HEK293 (cell line): ENCODE measurements around the gene CA10.

Experiments
- CTCF ChIA-PET: fragments of 350-600 bp; formaldehyde crosslinking; extraction: SDS; loops from one replicate; lab custom pipeline; 2021; ENCODE audit warnings: antibody characterized with exemption; lab: Yijun Ruan, JAX
- POLR2A ChIA-PET: fragments of 300-600 bp; formaldehyde crosslinking; extraction: SDS; loops from one replicate; lab custom pipeline; 2020; ENCODE audit warnings: antibody characterized with exemption, inconsistent platforms; lab: Yijun Ruan, JAX
- H3K27ac ChIP-seq: fragments of 200-500 bp; sonication (Bioruptor generic); 2 replicates; pipeline ENCODE4 v1.5.1; 2014; ENCODE audit warnings: low read depth, low read length, control low read depth, inconsistent platforms; ENCODE audit errors: extremely low read depth
- H3K36me3 ChIP-seq, 2 experiments: fragments of 200-500 bp in 1 of 2; sonication (Bioruptor generic) in 1 of 2; 1 replicate in 1 of 2; 2 replicates in 1 of 2; pipeline ENCODE4 v1.5.1; 2014 to 2017; ENCODE audit warnings: inconsistent platforms in 2 of 2, low read length in 2 of 2; ENCODE audit not compliant: control insufficient read depth in 2 of 2, insufficient read depth in 1 of 2
- H3K4me1 ChIP-seq: fragments of 200-500 bp; sonication (Bioruptor generic); 2 replicates; pipeline ENCODE4 v1.5.1; 2014; ENCODE audit warnings: mild to moderate bottlenecking, low read length, inconsistent platforms; ENCODE audit not compliant: control insufficient read depth, insufficient read depth
- H3K4me3 ChIP-seq: 2 replicates; pipeline ENCODE4 v1.5.1; 2011; ENCODE audit warnings: low read depth, mild to moderate bottlenecking, control low read depth, low read length, moderate library complexity
- H3K9me3 ChIP-seq: fragments of 200-500 bp; sonication (Bioruptor generic); 2 replicates; pipeline ENCODE4 v1.5.1; 2014; ENCODE audit warnings: low read depth, low read length, inconsistent platforms; ENCODE audit not compliant: control insufficient read depth, insufficient read depth
- FEZF1 ChIP-seq: fragments of 450-650 bp; formaldehyde crosslinking; IDR thresholded peaks from 2 replicates; pipeline ENCODE4 v1.5.1; 2016; ENCODE audit warnings: missing biosample characterization, missing genetic modification characterization
- KLF7 ChIP-seq: fragments of 450-650 bp; formaldehyde crosslinking; IDR thresholded peaks from 2 replicates; pipeline ENCODE4 v1.5.1; 2016; ENCODE audit warnings: missing biosample characterization, missing genetic modification characterization, borderline replicate concordance
- REPIN1 ChIP-seq: fragments of 450-650 bp; formaldehyde crosslinking; IDR thresholded peaks from 2 replicates; pipeline ENCODE4 v1.5.1; 2017; ENCODE audit warnings: missing biosample characterization, missing genetic modification characterization, low read depth
- SP3 ChIP-seq: fragments of 450-650 bp; formaldehyde crosslinking; IDR thresholded peaks from 2 replicates; pipeline ENCODE4 v1.5.1; 2016; ENCODE audit warnings: missing biosample characterization, missing genetic modification characterization
- SP7 ChIP-seq: fragments of 450-650 bp; formaldehyde crosslinking; IDR thresholded peaks from 2 replicates; pipeline ENCODE4 v1.5.1; 2016; ENCODE audit warnings: missing biosample characterization, missing genetic modification characterization
- ZNF169 ChIP-seq: fragments of 450-650 bp; formaldehyde crosslinking; IDR thresholded peaks from 2 replicates; pipeline ENCODE4 v1.5.1; 2016; ENCODE audit warnings: missing biosample characterization, missing genetic modification characterization
- ZNF19 ChIP-seq: fragments of 450-650 bp; formaldehyde crosslinking; IDR thresholded peaks from 2 replicates; pipeline ENCODE4; 2016; ENCODE audit warnings: missing biosample characterization, missing genetic modification characterization, low read depth
- ZNF404 ChIP-seq: fragments of 450-650 bp; formaldehyde crosslinking; IDR thresholded peaks from 2 replicates; pipeline ENCODE4 v1.5.1; 2017; ENCODE audit warnings: missing biosample characterization, missing genetic modification characterization
- ZNF416 ChIP-seq: fragments of 450-650 bp; formaldehyde crosslinking; IDR thresholded peaks from 2 replicates; pipeline ENCODE4 v1.5.1; 2016; ENCODE audit warnings: missing biosample characterization, missing genetic modification characterization
- ZNF426 ChIP-seq: fragments of 450-650 bp; formaldehyde crosslinking; IDR thresholded peaks from 2 replicates; pipeline ENCODE4 v1.5.1; 2017; ENCODE audit warnings: missing biosample characterization, missing genetic modification characterization, mild to moderate bottlenecking, inconsistent platforms, moderate library complexity
- ZNF530 ChIP-seq: fragments of 450-650 bp; formaldehyde crosslinking; IDR thresholded peaks from 2 replicates; pipeline ENCODE4 v1.5.1; 2016; ENCODE audit warnings: low read depth, missing biosample characterization, missing genetic modification characterization
- ZNF558 ChIP-seq: fragments of 450-650 bp; formaldehyde crosslinking; IDR thresholded peaks from 2 replicates; pipeline ENCODE4 v1.5.1; 2016; ENCODE audit warnings: missing biosample characterization, missing genetic modification characterization
- ZNF560 ChIP-seq: fragments of 450-650 bp; formaldehyde crosslinking; IDR thresholded peaks from 2 replicates; pipeline ENCODE4 v1.5.1; 2017; ENCODE audit warnings: missing biosample characterization, missing genetic modification characterization, borderline replicate concordance
- TF ChIP-seq, protein P1 (sequence below): fragments of 450-650 bp; IDR thresholded peaks from 2 replicates; pipeline ENCODE4 v1.5.1; 2018; ENCODE audit warnings: missing biosample characterization, missing genetic modification characterization
- TF ChIP-seq, protein P2 (sequence below): fragments of 450-650 bp; formaldehyde crosslinking; IDR thresholded peaks from 2 replicates; pipeline ENCODE4 v1.5.1; 2016; ENCODE audit warnings: missing biosample characterization, missing genetic modification characterization
- TF ChIP-seq, protein P3 (sequence below): fragments of 450-650 bp; formaldehyde crosslinking; conservative IDR thresholded peaks from 2 replicates; pipeline ENCODE4 v1.5.1; 2016; ENCODE audit warnings: low read depth, missing biosample characterization, missing genetic modification characterization
- TF ChIP-seq, protein P4 (sequence below): fragments of 450-650 bp; formaldehyde crosslinking; IDR thresholded peaks from 2 replicates; pipeline ENCODE4; 2016; ENCODE audit warnings: missing biosample characterization, missing genetic modification characterization
- TF ChIP-seq, protein P5 (sequence below): fragments of 450-650 bp; formaldehyde crosslinking; IDR thresholded peaks from 2 replicates; pipeline ENCODE4 v1.5.1; 2016; ENCODE audit warnings: missing biosample characterization, missing genetic modification characterization
- TF ChIP-seq, protein P6 (sequence below): fragments of 450-650 bp; formaldehyde crosslinking; IDR thresholded peaks from 2 replicates; pipeline ENCODE4 v1.5.1; 2017; ENCODE audit warnings: missing biosample characterization, mild to moderate bottlenecking, missing genetic modification characterization, moderate library complexity

Gene CA10

DNA sequence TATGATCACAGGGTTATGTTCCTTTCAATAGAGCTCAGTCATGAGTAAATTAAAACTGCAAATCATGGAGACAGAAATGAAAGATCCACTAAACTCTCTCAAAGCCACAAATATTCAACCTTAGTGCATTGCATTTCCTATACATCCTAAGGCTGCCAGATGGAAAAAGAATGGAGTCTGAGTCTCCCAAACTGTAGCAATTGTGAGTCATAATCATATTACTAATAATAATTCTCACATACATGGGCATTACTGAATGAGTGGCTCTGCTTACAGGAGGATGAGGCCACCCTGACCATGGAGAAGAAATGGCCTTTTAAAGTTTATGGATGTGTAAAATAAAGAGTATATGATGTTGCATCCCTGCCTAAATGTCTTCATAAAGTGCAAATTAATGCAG is 3.2 kb downstream of the CA10 start:
- CTCF ChIA-PET: no interaction called here
- H3K36me3 ChIP-seq: no peaks in the 10 kb centered on the region
- POLR2A ChIA-PET: no interaction called here

More for the DNA sequence above, 3.2 kb downstream of the CA10 start:
- Histone ChIP-seq H3K4me1 (no peaks in the 10 kb centered on the region), H3K9me3 (no peaks in the 10 kb centered on the region), H3K4me3 (no peak overlapping the region), H3K27ac (no peak overlapping the region)
- TF ChIP-seq FEZF1 (no peak), ZNF558 (no peak), ZNF416 (tag by site-specific recombination) (no peak), SP3 (tag by site-specific recombination) (no peak), ZNF169 (tag by site-specific recombination) (no peak), REPIN1 (no peak), ZNF426 (tag by site-specific recombination) (no peak), SP7 (tag by site-specific recombination) (no peak), ZNF530 (no peak), KLF7 (no peak), ZNF404 (no peak), ZNF560 (no peak), ZNF19 (tag by site-specific recombination) (no peak)
- TF ChIP-seq, protein P1, sequence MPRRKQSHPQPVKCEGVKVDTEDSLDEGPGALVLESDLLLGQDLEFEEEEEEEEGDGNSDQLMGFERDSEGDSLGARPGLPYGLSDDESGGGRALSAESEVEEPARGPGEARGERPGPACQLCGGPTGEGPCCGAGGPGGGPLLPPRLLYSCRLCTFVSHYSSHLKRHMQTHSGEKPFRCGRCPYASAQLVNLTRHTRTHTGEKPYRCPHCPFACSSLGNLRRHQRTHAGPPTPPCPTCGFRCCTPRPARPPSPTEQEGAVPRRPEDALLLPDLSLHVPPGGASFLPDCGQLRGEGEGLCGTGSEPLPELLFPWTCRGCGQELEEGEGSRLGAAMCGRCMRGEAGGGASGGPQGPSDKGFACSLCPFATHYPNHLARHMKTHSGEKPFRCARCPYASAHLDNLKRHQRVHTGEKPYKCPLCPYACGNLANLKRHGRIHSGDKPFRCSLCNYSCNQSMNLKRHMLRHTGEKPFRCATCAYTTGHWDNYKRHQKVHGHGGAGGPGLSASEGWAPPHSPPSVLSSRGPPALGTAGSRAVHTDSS (tag by site-specific recombination): no peak
- TF ChIP-seq, protein P2, sequence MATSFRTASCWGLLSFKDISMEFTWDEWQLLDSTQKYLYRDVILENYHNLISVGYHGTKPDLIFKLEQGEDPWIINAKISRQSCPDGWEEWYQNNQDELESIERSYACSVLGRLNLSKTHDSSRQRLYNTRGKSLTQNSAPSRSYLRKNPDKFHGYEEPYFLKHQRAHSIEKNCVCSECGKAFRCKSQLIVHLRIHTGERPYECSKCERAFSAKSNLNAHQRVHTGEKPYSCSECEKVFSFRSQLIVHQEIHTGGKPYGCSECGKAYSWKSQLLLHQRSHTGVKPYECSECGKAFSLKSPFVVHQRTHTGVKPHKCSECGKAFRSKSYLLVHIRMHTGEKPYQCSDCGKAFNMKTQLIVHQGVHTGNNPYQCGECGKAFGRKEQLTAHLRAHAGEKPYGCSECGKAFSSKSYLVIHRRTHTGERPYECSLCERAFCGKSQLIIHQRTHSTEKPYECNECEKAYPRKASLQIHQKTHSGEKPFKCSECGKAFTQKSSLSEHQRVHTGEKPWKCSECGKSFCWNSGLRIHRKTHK (tag by site-specific recombination): no peak
- TF ChIP-seq, protein P3, sequence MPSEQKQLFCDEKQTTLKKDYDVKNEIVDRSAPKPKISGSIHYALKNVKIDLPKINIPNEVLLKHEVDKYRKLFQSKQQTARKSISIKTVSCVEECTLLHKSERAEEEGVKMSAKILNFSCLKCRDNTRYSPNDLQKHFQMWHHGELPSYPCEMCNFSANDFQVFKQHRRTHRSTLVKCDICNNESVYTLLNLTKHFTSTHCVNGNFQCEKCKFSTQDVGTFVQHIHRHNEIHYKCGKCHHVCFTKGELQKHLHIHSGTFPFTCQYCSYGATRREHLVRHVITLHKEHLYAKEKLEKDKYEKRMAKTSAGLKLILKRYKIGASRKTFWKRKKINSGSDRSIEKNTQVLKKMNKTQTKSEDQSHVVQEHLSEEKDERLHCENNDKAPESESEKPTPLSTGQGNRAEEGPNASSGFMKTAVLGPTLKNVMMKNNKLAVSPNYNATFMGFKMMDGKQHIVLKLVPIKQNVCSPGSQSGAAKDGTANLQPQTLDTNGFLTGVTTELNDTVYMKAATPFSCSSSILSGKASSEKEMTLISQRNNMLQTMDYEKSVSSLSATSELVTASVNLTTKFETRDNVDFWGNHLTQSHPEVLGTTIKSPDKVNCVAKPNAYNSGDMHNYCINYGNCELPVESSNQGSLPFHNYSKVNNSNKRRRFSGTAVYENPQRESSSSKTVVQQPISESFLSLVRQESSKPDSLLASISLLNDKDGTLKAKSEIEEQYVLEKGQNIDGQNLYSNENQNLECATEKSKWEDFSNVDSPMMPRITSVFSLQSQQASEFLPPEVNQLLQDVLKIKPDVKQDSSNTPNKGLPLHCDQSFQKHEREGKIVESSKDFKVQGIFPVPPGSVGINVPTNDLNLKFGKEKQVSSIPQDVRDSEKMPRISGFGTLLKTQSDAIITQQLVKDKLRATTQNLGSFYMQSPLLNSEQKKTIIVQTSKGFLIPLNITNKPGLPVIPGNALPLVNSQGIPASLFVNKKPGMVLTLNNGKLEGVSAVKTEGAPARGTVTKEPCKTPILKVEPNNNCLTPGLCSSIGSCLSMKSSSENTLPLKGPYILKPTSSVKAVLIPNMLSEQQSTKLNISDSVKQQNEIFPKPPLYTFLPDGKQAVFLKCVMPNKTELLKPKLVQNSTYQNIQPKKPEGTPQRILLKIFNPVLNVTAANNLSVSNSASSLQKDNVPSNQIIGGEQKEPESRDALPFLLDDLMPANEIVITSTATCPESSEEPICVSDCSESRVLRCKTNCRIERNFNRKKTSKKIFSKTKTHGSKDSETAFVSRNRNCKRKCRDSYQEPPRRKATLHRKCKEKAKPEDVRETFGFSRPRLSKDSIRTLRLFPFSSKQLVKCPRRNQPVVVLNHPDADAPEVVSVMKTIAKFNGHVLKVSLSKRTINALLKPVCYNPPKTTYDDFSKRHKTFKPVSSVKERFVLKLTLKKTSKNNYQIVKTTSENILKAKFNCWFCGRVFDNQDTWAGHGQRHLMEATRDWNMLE: no peak
- TF ChIP-seq, protein P4, sequence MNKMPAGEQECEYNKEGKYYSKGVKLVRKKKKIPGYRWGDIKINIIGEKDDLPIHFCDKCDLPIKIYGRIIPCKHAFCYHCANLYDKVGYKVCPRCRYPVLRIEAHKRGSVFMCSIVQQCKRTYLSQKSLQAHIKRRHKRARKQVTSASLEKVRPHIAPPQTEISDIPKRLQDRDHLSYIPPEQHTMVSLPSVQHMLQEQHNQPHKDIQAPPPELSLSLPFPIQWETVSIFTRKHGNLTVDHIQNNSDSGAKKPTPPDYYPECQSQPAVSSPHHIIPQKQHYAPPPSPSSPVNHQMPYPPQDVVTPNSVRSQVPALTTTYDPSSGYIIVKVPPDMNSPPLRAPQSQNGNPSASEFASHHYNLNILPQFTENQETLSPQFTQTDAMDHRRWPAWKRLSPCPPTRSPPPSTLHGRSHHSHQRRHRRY (tag by site-specific recombination): no peak
- TF ChIP-seq, protein P5, sequence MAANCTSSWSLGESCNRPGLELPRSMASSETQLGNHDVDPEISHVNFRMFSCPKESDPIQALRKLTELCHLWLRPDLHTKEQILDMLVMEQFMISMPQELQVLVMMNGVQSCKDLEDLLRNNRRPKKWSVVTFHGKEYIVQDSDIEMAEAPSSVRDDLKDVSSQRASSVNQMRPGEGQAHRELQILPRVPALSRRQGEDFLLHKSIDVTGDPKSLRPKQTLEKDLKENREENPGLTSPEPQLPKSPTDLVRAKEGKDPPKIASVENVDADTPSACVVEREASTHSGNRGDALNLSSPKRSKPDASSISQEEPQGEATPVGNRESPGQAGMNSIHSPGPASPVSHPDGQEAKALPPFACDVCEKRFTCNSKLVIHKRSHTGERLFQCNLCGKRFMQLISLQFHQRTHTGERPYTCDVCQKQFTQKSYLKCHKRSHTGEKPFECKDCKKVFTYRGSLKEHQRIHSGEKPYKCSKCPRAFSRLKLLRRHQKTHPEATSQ (tag by site-specific recombination): no peak
- TF ChIP-seq, protein P6, sequence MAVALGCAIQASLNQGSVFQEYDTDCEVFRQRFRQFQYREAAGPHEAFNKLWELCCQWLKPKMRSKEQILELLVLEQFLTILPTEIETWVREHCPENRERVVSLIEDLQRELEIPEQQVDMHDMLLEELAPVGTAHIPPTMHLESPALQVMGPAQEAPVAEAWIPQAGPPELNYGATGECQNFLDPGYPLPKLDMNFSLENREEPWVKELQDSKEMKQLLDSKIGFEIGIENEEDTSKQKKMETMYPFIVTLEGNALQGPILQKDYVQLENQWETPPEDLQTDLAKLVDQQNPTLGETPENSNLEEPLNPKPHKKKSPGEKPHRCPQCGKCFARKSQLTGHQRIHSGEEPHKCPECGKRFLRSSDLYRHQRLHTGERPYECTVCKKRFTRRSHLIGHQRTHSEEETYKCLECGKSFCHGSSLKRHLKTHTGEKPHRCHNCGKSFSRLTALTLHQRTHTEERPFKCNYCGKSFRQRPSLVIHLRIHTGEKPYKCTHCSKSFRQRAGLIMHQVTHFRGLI (tag by site-specific recombination): no peak
